VCaP (cell line): ENCODE results near the gene C19orf73.

ENCODE experiments used
- H3K27ac ChIP-seq: fragments of 450-650 bp; 2 replicates; pipeline ENCODE4 v1.5.1; 2017
- TF ChIP-seq, protein P1 (sequence below): fragments of 450-650 bp; conservative IDR thresholded peaks from 2 replicates; pipeline ENCODE4 v1.5.1; 2017; ENCODE audit warnings: mild to moderate bottlenecking, moderate library complexity

Gene C19orf73

DNA sequence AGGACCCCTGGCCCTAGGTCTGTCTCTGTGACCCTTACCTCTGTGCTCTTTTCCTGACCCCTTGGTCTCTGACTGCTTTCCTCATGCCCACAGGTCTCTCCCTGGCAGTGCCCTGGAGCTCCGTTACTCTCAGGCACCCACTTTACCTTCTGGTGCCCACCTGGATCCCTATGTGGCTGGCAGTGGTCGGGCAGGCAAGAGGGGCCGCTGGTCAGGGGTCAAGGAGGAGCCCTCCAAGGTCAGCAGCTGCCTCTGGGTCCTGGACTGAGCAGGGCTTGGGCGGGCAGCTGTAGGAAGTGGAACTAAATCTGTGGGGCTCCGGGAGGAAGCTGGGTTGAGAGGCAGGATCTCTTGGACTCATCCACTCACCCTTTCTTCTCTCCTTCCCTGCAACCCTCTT, 16.7 kb upstream of the C19orf73 start:
- H3K27ac ChIP-seq: no peak overlapping the region
- TF ChIP-seq, protein P1, sequence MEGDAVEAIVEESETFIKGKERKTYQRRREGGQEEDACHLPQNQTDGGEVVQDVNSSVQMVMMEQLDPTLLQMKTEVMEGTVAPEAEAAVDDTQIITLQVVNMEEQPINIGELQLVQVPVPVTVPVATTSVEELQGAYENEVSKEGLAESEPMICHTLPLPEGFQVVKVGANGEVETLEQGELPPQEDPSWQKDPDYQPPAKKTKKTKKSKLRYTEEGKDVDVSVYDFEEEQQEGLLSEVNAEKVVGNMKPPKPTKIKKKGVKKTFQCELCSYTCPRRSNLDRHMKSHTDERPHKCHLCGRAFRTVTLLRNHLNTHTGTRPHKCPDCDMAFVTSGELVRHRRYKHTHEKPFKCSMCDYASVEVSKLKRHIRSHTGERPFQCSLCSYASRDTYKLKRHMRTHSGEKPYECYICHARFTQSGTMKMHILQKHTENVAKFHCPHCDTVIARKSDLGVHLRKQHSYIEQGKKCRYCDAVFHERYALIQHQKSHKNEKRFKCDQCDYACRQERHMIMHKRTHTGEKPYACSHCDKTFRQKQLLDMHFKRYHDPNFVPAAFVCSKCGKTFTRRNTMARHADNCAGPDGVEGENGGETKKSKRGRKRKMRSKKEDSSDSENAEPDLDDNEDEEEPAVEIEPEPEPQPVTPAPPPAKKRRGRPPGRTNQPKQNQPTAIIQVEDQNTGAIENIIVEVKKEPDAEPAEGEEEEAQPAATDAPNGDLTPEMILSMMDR: no peak

DNA sequence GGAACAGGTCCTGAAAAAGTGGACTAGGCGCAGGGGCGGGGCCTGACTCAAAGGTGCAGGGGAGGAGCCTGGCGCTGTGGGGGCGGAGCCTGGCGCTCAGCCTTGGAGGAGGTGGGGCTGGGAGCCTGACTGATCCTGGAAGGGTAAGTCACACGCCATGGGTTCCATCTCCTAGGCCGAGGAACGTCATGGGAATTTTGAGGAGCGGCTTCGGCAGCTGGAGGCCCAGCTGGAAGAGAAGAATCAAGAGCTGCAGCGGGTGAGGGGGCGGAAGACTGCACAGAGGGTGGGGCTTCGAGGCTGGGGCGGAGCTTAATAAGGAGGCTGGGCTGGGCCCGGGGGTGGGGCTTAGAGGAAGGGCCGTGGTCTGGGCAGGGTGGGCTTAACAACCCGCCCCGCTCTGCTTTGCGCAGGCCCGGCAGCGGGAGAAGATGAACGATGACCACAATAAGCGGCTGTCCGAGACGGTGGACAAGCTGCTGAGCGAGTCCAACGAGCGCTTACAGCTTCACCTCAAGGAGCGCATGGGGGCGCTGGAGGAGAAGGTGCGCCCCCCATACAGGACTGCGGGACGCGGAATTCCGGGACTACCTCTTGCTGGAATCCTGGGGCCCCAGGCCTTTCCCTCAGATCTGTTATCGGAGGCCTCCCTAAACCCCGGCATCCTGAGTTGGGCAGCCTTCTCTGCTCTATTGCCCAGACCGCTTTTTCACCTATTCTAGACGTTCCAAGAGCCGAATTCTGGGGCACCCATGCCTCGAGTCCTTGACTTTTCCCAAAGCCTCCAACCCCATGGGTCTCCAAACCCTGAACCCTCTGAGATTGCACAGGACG, 14.9 kb upstream of the C19orf73 start:
- TF ChIP-seq, protein P1: no peak
- no peak overlapping the region for H3K27ac ChIP-seq

DNA sequence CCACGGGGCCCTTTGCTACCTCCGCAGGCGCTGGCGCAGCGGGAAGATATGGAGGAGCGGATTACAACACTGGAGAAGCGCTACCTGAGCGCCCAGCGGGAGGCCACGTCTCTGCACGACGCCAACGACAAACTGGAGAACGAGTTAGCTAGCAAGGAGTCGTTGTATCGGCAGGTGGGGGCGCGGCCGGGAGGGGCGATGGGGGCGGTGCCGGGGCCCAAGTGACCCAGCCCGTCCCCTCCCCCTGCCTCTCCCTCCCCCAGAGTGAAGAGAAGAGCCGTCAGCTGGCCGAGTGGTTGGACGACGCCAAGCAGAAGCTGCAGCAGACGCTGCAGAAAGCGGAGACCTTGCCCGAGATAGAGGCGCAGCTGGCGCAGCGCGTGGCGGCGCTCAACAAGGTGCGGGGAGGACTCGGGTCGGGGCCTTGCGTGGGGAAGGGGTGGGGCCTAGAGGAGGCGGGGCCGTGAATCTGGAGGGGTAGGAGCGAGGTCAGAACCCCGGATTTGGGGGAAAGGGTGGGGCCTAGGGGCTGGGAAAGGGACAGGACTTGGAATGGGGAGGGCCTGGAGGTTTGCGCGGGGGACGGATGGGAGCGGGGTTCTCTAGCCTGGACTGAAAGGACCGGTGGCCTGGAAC, 14.1 kb upstream of the C19orf73 start:
- no peak overlapping the region for H3K27ac ChIP-seq
- TF ChIP-seq, protein P1: no peak

DNA sequence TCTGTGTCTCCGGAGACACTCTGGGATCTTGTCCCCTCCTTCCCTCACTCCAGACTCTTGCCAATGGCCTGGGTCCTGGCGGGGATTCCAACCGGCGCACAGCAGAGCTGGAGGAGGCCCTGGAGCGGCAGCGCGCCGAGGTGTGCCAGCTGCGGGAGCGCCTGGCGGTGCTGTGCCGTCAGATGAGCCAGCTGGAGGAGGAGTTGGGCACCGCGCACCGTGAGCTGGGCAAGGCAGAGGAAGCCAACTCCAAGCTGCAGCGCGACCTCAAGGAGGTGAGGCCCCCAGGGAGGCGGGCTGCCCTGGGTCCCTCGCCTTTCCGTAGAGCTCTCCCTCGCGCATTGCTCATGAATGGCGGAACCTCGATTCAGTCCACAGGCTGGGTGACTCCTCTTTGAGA, 11.4 kb upstream of the C19orf73 start:
- TF ChIP-seq, protein P1: no peak
- H3K27ac ChIP-seq: no peak overlapping the region

DNA sequence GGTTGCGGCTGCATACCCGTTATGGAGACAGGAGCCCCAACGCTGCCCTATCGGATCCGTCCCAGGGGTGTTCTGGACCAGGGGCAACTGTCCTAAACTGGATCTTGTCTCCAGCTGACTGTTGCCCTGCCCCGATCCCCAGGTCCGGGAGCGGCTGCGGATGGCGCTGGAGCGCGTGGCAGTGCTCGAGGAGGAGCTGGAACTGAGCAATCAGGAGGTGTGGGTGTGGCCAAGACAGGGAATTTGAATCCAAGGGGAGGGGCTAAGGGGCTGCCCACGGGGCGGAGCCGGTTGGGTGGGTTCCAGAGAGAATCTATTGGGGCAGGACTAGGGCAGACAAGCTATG, 10.3 kb upstream of the C19orf73 start:
- TF ChIP-seq, protein P1: no peak
- H3K27ac ChIP-seq: no peak overlapping the region

DNA sequence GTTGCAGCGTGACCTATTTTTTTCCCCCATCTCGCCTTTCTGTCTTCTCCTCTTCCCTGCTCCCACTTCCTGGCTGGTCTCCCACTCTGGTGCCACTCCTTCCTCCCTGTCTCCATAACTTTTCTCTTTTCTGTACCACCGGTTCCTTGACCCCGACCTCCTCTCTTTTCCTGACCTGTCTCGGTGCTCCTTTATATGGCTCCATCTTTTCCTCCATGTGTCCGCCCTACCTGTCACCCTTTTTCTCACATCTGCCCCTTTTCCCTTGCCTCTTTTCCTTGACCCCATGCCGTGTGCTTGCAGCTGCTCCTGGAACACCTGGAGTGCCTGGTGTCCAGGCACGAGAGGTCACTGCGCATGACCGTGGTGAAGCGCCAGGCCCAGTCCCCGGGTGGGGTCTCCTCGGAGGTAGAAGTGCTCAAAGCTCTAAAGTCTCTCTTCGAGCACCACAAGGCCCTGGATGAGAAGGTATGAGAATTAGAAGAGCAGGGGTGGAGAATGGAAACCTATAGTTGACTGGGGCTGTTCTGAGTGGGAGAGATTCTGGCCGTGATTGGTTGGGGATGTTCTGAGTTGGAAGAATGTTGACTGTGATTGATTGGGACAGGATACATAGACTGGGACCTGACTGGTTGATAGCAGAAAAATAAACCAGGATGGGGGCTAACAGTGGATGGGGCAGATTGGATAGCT, 9.7 kb upstream of the C19orf73 start:
- TF ChIP-seq, protein P1: no peak
- H3K27ac ChIP-seq: peak overlapping the region; percentile 40
